Psoas muscle (tissue), 8 donors: Measurements from ENCODE around the gene RAD51C. TPM values are rescaled to one million over a fixed set of nuclear protein-coding genes. Genes with fewer than 3 reads are reported as not detected.

ENCODE experiments used
- ATAC-seq, 4 donors: fragments of 200-7000 bp; cut with Tn5 transposase; one replicate each; pipeline ENCODE4 v1.9.1; 2020; ENCODE audit warnings: moderate library complexity in 3 of 4, mild to moderate bottlenecking in 2 of 4
- DNase-seq, 2 donors: peaks; one replicate each; pipeline ENCODE4 v3.0.0-alpha.2; 2020
- H3K27ac ChIP-seq: fragments of 200-600 bp; one replicate; pipeline ENCODE4 v1.8.0; 2022
- H3K27me3 ChIP-seq, 3 donors: fragments of 200-600 bp in 1 of 3; one replicate each; pipeline versions ENCODE4 v1.6.1 to v1.8.0; 2013 to 2022; ENCODE audit warnings: low read length in 2 of 3, mild to moderate bottlenecking in 2 of 3, moderate library complexity in 1 of 3; ENCODE audit not compliant: insufficient read depth in 3 of 3
- H3K36me3 ChIP-seq, 2 donors: fragments of 200-600 bp in 1 of 2; one replicate each; pipeline versions ENCODE4 v1.6.1 to v1.8.0; 2013 to 2022; ENCODE audit warnings: low read depth in 1 of 2, mild to moderate bottlenecking in 1 of 2, moderate library complexity in 1 of 2; ENCODE audit not compliant: insufficient read depth in 1 of 2
- H3K4me1 ChIP-seq: fragments of 200-600 bp; one replicate; pipeline ENCODE4 v1.8.0; 2022
- H3K4me3 ChIP-seq: fragments of 200-600 bp; one replicate; pipeline ENCODE4 v1.8.0; 2022; ENCODE audit warnings: mild to moderate bottlenecking
- H3K9me3 ChIP-seq: fragments of 200-600 bp; one replicate; pipeline ENCODE4 v1.8.0; 2022
- CTCF ChIP-seq: fragments of 200-600 bp; IDR thresholded peaks from one replicate; pipeline ENCODE4 v1.8.0; 2022; ENCODE audit warnings: antibody characterized with exemption
- WGBS, 3 donors: extraction: QIAGEN DNeasy Blood & Tissue Kit; methylation state at CpG; one replicate each; pipeline versions ENCODE4 v1.1.6 to v1.1.7; 2013; 5-methylcytosine and 5-hydroxymethylcytosine counted together
- intact Hi-C, 2 donors: fragments of 100-400 bp; cut with DNase I; formaldehyde crosslinking; loops; one replicate each; pipeline versions ENCODE4 v1.11.0 to v1.14.2; 2022
- polyA plus RNA-seq, 3 donors: library from polyadenylated mRNA; stranded (reverse); fragments of 200-250 nt; gene quantifications; one replicate each; pipeline ENCODE4 v1.2.3, GENCODE V29; 2013
- total RNA-seq, 4 donors: library from RNA; stranded (reverse); fragmentation: NEBNext Ultra II Directional in 2 of 4; extraction: Animal tissue kit (Norgen Biotek cat#: 25700) in 2 of 4; gene quantifications; one replicate each; pipeline versions ENCODE4 v1.2.1 to v1.2.4, GENCODE V29; 2021 to 2023
- donor health status: healthy with polysubstance abuse.
- donor health status: DM: no; HTN: no; CAD: no; lungs with moderate emphysema.
- donor health status: Bipolar disorder and iron deficiency.
- donor health status: healthy.
- donor health status: DM: yes; HTN: yes; CAD: no.
- donor health status: DM: no; HTN: no; CAD: no.
- donor health status: DM: no; HTN: no; CAD: no.
- donor health status: DM: yes; HTN: yes; CAD: no.

RAD51C gene
- total and polyA plus RNA-seq, 7 donors, result 11.0 to 23.2 (median 16.9) TPM

- Histone ChIP-seq H3K4me1 (peaks cover 12% of the 10 kb centered on the region), H3K27me3 (no peaks in the 10 kb centered on the region), H3K4me3 (no peak overlapping the region), H3K36me3 (peaks cover 0 to 20% of the 10 kb centered on the region in 2 donors), H3K27ac (no peak overlapping the region), H3K9me3 (no peaks in the 10 kb centered on the region)
- TF ChIP-seq CTCF, result no peak
- DNase-seq (no peak), ATAC-seq (no peak)
- WGBS, 3 donors, result 97 to 100% (median 98%) methylated on average over 1 of the region's 1 CpG
- intact Hi-C loops, result loop anchor here (5.0 to 10.0 kb wide), 2 partner anchors 170 to 178 kb away; no protein-coding TSS in a partner anchor
Measured at GRCh38 chr17:58694826-58695225, 2.4 kb downstream of the RAD51C start.

GRCh38 chr17:58699771-58700170 lies 7.4 kb downstream of the RAD51C start:
- intact Hi-C loops, result loop anchor here (5.0 to 10.0 kb wide), 2 partner anchors 175 to 187 kb away; partner anchors contain the start of gene MTMR4 (in 1 of the 2)
- no peaks in the 10 kb centered on the region for H3K27me3 ChIP-seq
- no peak overlapping the region for H3K4me3 ChIP-seq
- H3K36me3 ChIP-seq, result peaks cover 0 to 62% of the 10 kb centered on the region in 2 donors
- DNase-seq (no peak), ATAC-seq (no peak)
- no peaks in the 10 kb centered on the region for H3K9me3 ChIP-seq
- H3K4me1 ChIP-seq, result no peaks in the 10 kb centered on the region
- WGBS, 3 donors, result 96% methylated on average over 11 of the region's 11 CpGs
- no peak overlapping the region for H3K27ac ChIP-seq
- no peak for TF ChIP-seq CTCF

DNA sequence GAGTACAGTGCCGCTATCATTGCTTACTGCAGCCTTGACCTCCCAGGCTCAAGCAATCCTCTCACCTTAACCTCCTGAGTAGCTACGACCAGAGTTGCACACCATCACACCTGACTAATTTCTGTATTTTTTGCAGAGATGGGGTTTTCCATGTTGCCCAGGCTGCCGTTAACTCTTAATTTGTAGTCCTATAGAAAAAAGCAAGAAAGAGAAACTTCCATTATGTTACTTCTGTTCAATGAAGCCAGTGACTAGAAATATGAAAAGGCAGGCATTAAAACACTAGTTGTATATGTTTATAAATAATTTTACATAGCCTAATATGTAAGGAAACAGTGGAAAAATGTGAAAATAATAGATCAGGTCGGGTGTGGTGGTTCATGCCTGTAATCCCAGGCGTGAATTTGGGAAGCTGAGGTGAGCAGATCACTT lies 9.7 kb downstream of the RAD51C start:
- Histone ChIP-seq H3K27ac (no peak overlapping the region), H3K4me1 (no peaks in the 10 kb centered on the region), H3K9me3 (no peaks in the 10 kb centered on the region), H3K27me3 (no peaks in the 10 kb centered on the region), H3K4me3 (no peak overlapping the region), H3K36me3 (peaks cover 0 to 66% of the 10 kb centered on the region in 2 donors)
- TF ChIP-seq CTCF, result no peak
- WGBS, 3 donors, result 91 to 96% (median 93%) methylated on average over 5 of the region's 5 CpGs
- no peak for ATAC-seq
- no peak for DNase-seq
- intact Hi-C loops, result loop anchor here in 1 of 2 donors (5.0 kb wide), 1 partner anchor 190 kb away; the partner anchor contains the start of gene MTMR4

DNA sequence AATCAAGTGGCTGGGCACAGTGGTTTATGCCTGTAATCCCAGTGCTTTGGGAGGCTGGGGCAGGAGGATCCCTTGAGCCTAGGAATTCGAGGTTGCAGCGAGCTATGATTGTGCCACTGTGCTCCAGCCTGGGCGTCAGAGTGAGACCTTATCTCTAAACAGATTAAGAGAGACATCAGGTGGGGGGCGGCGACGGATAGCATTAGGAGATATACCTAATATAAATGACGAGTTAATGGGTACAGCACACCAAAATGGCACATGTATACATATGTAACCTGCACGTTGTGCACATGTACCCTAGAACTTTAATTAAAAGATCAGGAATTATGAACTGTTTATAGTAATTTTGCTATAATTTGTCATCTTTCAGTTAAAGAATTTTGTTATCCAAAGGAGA lies 10.3 kb downstream of the RAD51C start:
- TF ChIP-seq CTCF, result no peak

More for the DNA sequence above, 10.3 kb downstream of the RAD51C start:
- ATAC-seq (no peak), DNase-seq (no peak)
- H3K27me3 ChIP-seq, result no peaks in the 10 kb centered on the region
- intact Hi-C loops, result loop anchor here in 1 of 2 donors (5.0 kb wide), 1 partner anchor 190 kb away; the partner anchor contains the start of gene MTMR4
- H3K9me3 ChIP-seq, result no peaks in the 10 kb centered on the region
- H3K4me1 ChIP-seq, result no peaks in the 10 kb centered on the region
- peaks cover 0 to 67% of the 10 kb centered on the region in 2 donors for H3K36me3 ChIP-seq
- no peak overlapping the region for H3K4me3 ChIP-seq
- no peak overlapping the region for H3K27ac ChIP-seq
- WGBS, 3 donors, result 91 to 96% (median 94%) methylated on average over 8 of the region's 8 CpGs
